ENCODE results near the gene MAG. TPM values are rescaled to one million over a fixed set of nuclear protein-coding genes. Genes with fewer than 3 reads are reported as not detected.
A peak's percentile ranks its signal among the peaks of the same experiment; 100 is the strongest.

Gene MAG
- total and polyA plus RNA-seq, 9 of the 15 experiments (the other 6 are each of a cell fraction or from before 2014, with no cell fraction given), result 0.11 to 10.0 (median 1.6) TPM

DNA sequence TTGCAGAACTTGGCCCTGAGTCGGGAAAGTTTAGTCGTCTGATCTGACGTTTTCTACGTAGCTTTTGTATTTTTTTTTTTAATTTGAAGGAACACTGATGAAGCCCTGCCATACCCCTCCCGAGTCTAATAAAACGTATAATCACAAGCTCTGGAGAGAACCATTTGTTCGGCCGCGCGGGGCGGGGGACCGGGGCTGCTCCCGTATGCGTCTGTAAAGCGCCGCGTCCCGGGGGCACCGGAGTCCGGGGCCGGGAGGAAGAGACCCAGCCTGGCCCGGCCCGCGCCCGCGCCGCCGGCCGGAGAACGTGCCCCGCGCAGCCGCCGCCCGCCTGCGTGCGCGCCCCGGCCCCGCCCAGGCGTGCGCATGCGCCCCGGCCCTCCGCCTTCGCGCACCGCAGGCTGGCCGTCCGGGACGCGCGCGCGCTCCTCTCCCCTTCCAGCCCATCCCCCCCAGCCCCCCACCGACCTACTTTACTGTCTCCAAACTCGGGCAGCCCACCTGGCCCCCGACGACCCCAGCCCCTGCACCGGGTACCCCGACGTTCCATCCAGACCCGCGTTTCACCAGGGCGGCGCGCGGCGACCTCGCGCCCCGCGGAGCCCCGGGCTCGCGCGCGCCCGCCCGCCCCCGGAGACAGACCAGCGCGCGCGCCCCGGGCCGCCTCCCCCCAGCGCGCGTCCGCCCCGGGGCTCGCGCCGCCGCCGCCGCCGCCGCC, 24.0 kb upstream of the MAG start (continued):
- TF ChIP-seq, protein P1, sequence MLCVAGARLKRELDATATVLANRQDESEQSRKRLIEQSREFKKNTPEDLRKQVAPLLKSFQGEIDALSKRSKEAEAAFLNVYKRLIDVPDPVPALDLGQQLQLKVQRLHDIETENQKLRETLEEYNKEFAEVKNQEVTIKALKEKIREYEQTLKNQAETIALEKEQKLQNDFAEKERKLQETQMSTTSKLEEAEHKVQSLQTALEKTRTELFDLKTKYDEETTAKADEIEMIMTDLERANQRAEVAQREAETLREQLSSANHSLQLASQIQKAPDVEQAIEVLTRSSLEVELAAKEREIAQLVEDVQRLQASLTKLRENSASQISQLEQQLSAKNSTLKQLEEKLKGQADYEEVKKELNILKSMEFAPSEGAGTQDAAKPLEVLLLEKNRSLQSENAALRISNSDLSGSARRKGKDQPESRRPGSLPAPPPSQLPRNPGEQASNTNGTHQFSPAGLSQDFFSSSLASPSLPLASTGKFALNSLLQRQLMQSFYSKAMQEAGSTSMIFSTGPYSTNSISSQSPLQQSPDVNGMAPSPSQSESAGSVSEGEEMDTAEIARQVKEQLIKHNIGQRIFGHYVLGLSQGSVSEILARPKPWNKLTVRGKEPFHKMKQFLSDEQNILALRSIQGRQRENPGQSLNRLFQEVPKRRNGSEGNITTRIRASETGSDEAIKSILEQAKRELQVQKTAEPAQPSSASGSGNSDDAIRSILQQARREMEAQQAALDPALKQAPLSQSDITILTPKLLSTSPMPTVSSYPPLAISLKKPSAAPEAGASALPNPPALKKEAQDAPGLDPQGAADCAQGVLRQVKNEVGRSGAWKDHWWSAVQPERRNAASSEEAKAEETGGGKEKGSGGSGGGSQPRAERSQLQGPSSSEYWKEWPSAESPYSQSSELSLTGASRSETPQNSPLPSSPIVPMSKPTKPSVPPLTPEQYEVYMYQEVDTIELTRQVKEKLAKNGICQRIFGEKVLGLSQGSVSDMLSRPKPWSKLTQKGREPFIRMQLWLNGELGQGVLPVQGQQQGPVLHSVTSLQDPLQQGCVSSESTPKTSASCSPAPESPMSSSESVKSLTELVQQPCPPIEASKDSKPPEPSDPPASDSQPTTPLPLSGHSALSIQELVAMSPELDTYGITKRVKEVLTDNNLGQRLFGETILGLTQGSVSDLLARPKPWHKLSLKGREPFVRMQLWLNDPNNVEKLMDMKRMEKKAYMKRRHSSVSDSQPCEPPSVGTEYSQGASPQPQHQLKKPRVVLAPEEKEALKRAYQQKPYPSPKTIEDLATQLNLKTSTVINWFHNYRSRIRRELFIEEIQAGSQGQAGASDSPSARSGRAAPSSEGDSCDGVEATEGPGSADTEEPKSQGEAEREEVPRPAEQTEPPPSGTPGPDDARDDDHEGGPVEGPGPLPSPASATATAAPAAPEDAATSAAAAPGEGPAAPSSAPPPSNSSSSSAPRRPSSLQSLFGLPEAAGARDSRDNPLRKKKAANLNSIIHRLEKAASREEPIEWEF (CRISPR knock-in tag; IDR thresholded peaks at IDR 0.05), result 0 out of 2 replicates have a peak, but pooled peaks have one; percentile 44
- TF ChIP-seq HDAC1 (IDR thresholded peaks at IDR 0.05), result no peak
- no peak for TF ChIP-seq ZSCAN29 (IDR thresholded peaks at IDR 0.05)
- TF ChIP-seq TAL1 (IDR thresholded peaks at IDR 0.05), result no peak
- peak; percentile 80 for TF ChIP-seq POLR2A (conservative IDR thresholded peaks at IDR 0.05)
- TF ChIP-seq PHF8 (IDR thresholded peaks at IDR 0.05; ENCODE audit: borderline replicate concordance, low read length), result peak; percentile 55; the same call in 1 of the 2 replicates
- TF ChIP-seq ZBTB8A (IDR thresholded peaks at IDR 0.05; ENCODE audit: partially characterized antibody), result no peak
- TF ChIP-seq RBM34 (IDR thresholded peaks at IDR 0.05; ENCODE audit: borderline replicate concordance, insufficient read depth, low read length), result no peak
- no peak for TF ChIP-seq NFRKB (IDR thresholded peaks at IDR 0.05; ENCODE audit: low read depth)
- TF ChIP-seq ZBTB7A (IDR thresholded peaks at IDR 0.05; ENCODE audit: borderline replicate concordance, control insufficient read depth, low read depth, low read length), result peak; percentile 98
- no peak for TF ChIP-seq HIVEP1 (CRISPR knock-in tag; IDR thresholded peaks at IDR 0.05)
- no peak for TF ChIP-seq MTA2 (IDR thresholded peaks at IDR 0.05; ENCODE audit: low read depth)
- TF ChIP-seq ZKSCAN8 (CRISPR knock-in tag; IDR thresholded peaks at IDR 0.05), result no peak
- TF ChIP-seq SMC3 (conservative IDR thresholded peaks at IDR 0.05; ENCODE audit: insufficient read depth, low read depth, low read length), result no peak
- TF ChIP-seq ZBTB2 (IDR thresholded peaks at IDR 0.05), result 0 out of 2 replicates have a peak, but pooled peaks have one; percentile 24
- TF ChIP-seq ARID2 (IDR thresholded peaks at IDR 0.05), result no peak
- TF ChIP-seq ZFP1 (CRISPR knock-in tag; IDR thresholded peaks at IDR 0.05), result no peak
- TF ChIP-seq, protein P2, sequence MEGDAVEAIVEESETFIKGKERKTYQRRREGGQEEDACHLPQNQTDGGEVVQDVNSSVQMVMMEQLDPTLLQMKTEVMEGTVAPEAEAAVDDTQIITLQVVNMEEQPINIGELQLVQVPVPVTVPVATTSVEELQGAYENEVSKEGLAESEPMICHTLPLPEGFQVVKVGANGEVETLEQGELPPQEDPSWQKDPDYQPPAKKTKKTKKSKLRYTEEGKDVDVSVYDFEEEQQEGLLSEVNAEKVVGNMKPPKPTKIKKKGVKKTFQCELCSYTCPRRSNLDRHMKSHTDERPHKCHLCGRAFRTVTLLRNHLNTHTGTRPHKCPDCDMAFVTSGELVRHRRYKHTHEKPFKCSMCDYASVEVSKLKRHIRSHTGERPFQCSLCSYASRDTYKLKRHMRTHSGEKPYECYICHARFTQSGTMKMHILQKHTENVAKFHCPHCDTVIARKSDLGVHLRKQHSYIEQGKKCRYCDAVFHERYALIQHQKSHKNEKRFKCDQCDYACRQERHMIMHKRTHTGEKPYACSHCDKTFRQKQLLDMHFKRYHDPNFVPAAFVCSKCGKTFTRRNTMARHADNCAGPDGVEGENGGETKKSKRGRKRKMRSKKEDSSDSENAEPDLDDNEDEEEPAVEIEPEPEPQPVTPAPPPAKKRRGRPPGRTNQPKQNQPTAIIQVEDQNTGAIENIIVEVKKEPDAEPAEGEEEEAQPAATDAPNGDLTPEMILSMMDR (IDR thresholded peaks at IDR 0.05 in 2 of 3, conservative IDR thresholded peaks at IDR 0.05 in 1 of 3; ENCODE audit: insufficient read depth in 2 of 3, low read depth in 1 of 3, low read length in 3 of 3), result no peak
- 0 out of 4 replicates have a peak, but pooled peaks of 1 of the 2 experiments have one; percentile 26 for TF ChIP-seq MAZ (CRISPR knock-in tag; conservative IDR thresholded peaks at IDR 0.05 in 1 of 2, IDR thresholded peaks at IDR 0.05 in 1 of 2)
- no peak for TF ChIP-seq ETS2 (tag; IDR thresholded peaks at IDR 0.05; ENCODE audit: borderline replicate concordance, poor library complexity, severe bottlenecking)

Measured in K562 (cell line).